Suprapubic skin (tissue), 4 donors: ENCODE measurements around the gene USP54.

ENCODE experiments used
- EP300 ChIP-seq: sonication (generic); formaldehyde crosslinking; IDR thresholded peaks from one replicate; pipeline ENCODE4 v1.6.1; 2017; ENCODE audit warnings: antibody characterized with exemption
- POLR2A ChIP-seq, 2 donors: fragments of 450-650 bp; IDR thresholded peaks; one replicate each; pipeline ENCODE4 v1.6.1; 2017; ENCODE audit warnings: antibody characterized with exemption in 2 of 2, mild to moderate bottlenecking in 2 of 2, moderate library complexity in 2 of 2
- POLR2AphosphoS5 ChIP-seq, 3 donors: sonication (generic); formaldehyde crosslinking; IDR thresholded peaks; one replicate each; pipeline ENCODE4 v1.6.1; 2017; ENCODE audit warnings: antibody characterized with exemption in 3 of 3
- TF ChIP-seq, protein P1 (sequence below), 2 donors: fragments of 200-600 bp in 1 of 2; fragments of 450-650 bp in 1 of 2; sonication (generic) in 1 of 2; IDR thresholded peaks; one replicate each; pipeline ENCODE4 v1.5.1; 2016 to 2019; ENCODE audit warnings: antibody characterized with exemption in 2 of 2, mild to moderate bottlenecking in 1 of 2, moderate library complexity in 1 of 2

DNA sequence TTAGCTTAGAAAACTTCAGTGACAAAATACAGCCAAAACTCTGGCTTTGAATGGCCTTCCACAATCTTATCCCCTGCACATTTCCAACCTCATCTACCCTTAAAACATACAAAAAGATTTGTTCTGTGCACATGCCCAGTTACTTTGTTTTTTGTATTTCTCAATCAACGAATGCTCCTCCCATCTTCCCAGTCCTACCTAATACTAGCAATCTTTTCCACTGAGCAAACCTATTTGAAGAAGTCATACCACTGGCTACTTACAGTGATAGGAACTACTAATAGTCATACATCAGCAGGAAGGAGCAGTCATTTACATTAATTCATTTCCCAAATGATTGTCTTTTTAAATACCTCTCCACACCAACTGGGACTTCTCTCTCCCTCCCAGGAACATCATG is 2.5 kb downstream of the USP54 start:
- TF ChIP-seq POLR2A (IDR thresholded peaks at IDR 0.05) (no peak), POLR2AphosphoS5 (IDR thresholded peaks at IDR 0.05) (no peak), EP300 (no peak)
- TF ChIP-seq, protein P1, sequence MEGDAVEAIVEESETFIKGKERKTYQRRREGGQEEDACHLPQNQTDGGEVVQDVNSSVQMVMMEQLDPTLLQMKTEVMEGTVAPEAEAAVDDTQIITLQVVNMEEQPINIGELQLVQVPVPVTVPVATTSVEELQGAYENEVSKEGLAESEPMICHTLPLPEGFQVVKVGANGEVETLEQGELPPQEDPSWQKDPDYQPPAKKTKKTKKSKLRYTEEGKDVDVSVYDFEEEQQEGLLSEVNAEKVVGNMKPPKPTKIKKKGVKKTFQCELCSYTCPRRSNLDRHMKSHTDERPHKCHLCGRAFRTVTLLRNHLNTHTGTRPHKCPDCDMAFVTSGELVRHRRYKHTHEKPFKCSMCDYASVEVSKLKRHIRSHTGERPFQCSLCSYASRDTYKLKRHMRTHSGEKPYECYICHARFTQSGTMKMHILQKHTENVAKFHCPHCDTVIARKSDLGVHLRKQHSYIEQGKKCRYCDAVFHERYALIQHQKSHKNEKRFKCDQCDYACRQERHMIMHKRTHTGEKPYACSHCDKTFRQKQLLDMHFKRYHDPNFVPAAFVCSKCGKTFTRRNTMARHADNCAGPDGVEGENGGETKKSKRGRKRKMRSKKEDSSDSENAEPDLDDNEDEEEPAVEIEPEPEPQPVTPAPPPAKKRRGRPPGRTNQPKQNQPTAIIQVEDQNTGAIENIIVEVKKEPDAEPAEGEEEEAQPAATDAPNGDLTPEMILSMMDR (IDR thresholded peaks at IDR 0.05), result no peak
